C1 segment of cervical spinal cord (tissue), 14 donors: Measurements from ENCODE around the gene TMEM128.
A peak's percentile ranks its signal among the peaks of the same experiment; 100 is the strongest.
"Not testable (repeated sequence)": the region's sequence is repeated elsewhere in the genome, so short reads cannot be mapped to it uniquely, and the experiment has no call there.

ENCODE experiments used
- DNase-seq, 14 donors: peaks; one replicate each; lab custom pipeline; 2025; lab: John Stamatoyannopoulos, UW

TMEM128 gene

GRCh38 chr4:4256799-4257198 is 8.8 kb upstream of the TMEM128 start:
- peak in 1 of 14 donors; percentile 8 for DNase-seq

- peak in 11 of 14 donors; percentile 11 to 84 (median 56) for DNase-seq
These were observed 6.6 kb upstream of the TMEM128 start for GRCh38 chr4:4254666-4255065.

GRCh38 chr4:4254199-4254598 is 6.2 kb upstream of the TMEM128 start:
- peak in 2 of 14 donors; percentile 34 to 46 for DNase-seq

GRCh38 chr4:4249866-4250265 is 1.8 kb upstream of the TMEM128 start:
- no peak for DNase-seq

GRCh38 chr4:4249342-4249741 is 1.3 kb upstream of the TMEM128 start:
- not testable (repeated sequence) for DNase-seq

GRCh38 chr4:4248885-4249203 is 821 bp upstream of the TMEM128 start:
- DNase-seq: no peak

- no peak for DNase-seq
These were observed 361 bp downstream of the TMEM128 start for GRCh38 chr4:4247696-4248028.

- no peak for DNase-seq
These were observed 2.9 kb downstream of the TMEM128 start for GRCh38 chr4:4245172-4245571.

GRCh38 chr4:4239551-4239950 is 8.5 kb downstream of the TMEM128 start:
- not testable (repeated sequence) for DNase-seq

- no peak for DNase-seq
These were observed 14.4 kb downstream of the TMEM128 start for GRCh38 chr4:4233610-4234009.

GRCh38 chr4:4228356-4228668 is 19.7 kb downstream of the TMEM128 start:
- no peak for DNase-seq

- no peak for DNase-seq
These were observed 20.3 kb downstream of the TMEM128 start for GRCh38 chr4:4227510-4228355.

GRCh38 chr4:4226606-4227438 is 21.2 kb downstream of the TMEM128 start, which contains the start of gene OTOP1:
Gene OTOP1 (minus strand): TSS chr4:4226929. CDS start chr4:4226864, 65 bp downstream.
- no peak for DNase-seq

- no peak for DNase-seq
These were observed 22.0 kb downstream of the TMEM128 start for GRCh38 chr4:4225915-4226605.

- no peak for DNase-seq
These were observed 30.9 kb downstream of the TMEM128 start for GRCh38 chr4:4217113-4217512.

GRCh38 chr4:4216648-4217047 is 31.4 kb downstream of the TMEM128 start:
- DNase-seq: no peak

- DNase-seq: not testable (repeated sequence)
These were observed 34.3 kb downstream of the TMEM128 start for GRCh38 chr4:4213674-4214073.

- DNase-seq: no peak
These were observed 41.8 kb downstream of the TMEM128 start for GRCh38 chr4:4206204-4206603.

GRCh38 chr4:4204401-4204745 is 43.6 kb downstream of the TMEM128 start:
- peak in 3 of 14 donors; percentile 6 to 84 (median 35) for DNase-seq

GRCh38 chr4:4203688-4204400 is 44.2 kb downstream of the TMEM128 start:
- peak in 2 of 14 donors; percentile 35 to 84 for DNase-seq

- no peak for DNase-seq
These were observed 45.5 kb downstream of the TMEM128 start for GRCh38 chr4:4202510-4202909.

GRCh38 chr4:4200624-4201023 is 47.4 kb downstream of the TMEM128 start:
- DNase-seq: no peak
